Measurements from ENCODE around the gene CYP4F8. TPM values are rescaled to one million over a fixed set of nuclear protein-coding genes. Genes with fewer than 3 reads are reported as not detected.

Gene CYP4F8
- total RNA-seq, 1 experiment from 2014 or later, result not detected

DNA sequence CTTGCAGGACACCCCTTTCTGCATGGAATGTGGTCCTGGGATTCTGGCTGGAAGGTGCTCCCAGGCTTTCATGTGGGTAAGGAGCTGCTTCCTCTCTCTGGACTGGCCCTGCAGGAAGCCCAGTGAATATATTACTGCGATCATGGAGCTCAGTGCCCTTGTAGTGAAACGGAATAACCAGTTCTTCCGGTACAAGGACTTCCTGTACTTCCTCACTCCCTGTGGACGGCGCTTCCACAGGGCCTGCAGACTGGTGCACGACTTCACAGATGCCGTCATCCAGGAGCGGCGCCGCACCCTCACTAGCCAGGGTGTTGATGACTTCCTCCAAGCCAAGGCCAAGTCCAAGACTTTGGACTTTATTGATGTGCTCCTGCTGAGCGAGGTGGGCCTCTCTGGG, 8.0 kb downstream of the CYP4F8 start:
- no peak overlapping the region for H3K4me2 ChIP-seq (ENCODE audit: insufficient read depth, insufficient read length, low read length)
- H4K5ac ChIP-seq (ENCODE audit: insufficient read length, low read depth, low read length), result no peak overlapping the region
- H2BK5ac ChIP-seq (ENCODE audit: insufficient read length, low read length), result no peak overlapping the region
- H3K9me3 ChIP-seq (ENCODE audit: control insufficient read depth, low read depth, low read length), result peaks cover 72% of the 10 kb centered on the region
- TF ChIP-seq, protein P1, sequence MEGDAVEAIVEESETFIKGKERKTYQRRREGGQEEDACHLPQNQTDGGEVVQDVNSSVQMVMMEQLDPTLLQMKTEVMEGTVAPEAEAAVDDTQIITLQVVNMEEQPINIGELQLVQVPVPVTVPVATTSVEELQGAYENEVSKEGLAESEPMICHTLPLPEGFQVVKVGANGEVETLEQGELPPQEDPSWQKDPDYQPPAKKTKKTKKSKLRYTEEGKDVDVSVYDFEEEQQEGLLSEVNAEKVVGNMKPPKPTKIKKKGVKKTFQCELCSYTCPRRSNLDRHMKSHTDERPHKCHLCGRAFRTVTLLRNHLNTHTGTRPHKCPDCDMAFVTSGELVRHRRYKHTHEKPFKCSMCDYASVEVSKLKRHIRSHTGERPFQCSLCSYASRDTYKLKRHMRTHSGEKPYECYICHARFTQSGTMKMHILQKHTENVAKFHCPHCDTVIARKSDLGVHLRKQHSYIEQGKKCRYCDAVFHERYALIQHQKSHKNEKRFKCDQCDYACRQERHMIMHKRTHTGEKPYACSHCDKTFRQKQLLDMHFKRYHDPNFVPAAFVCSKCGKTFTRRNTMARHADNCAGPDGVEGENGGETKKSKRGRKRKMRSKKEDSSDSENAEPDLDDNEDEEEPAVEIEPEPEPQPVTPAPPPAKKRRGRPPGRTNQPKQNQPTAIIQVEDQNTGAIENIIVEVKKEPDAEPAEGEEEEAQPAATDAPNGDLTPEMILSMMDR (conservative IDR thresholded peaks at IDR 0.05), result no peak
- H2BK120ac ChIP-seq (ENCODE audit: low read depth, low read length, poor library complexity, severe bottlenecking), result no peak overlapping the region
- H2BK12ac ChIP-seq (ENCODE audit: insufficient read length, low read depth, low read length), result no peak overlapping the region
- no CpG with 5 or more reads among the region's 11 CpGs for WGBS (ENCODE audit: extremely low coverage, insufficient read length, low lambda C conversion rate)
- no peaks in the 10 kb centered on the region for H4K20me1 ChIP-seq (ENCODE audit: control insufficient read depth, insufficient read depth, insufficient read length)
- no peak overlapping the region for H2AK5ac ChIP-seq (ENCODE audit: insufficient read length, low read length)
- H3K4me1 ChIP-seq (ENCODE audit: insufficient read depth, low read length), result no peaks in the 10 kb centered on the region
- Mint-ChIP-seq H3K9me3 (peaks cover 76 to 88% of the 10 kb centered on the region in 2 experiments), H3K4me1 (no peaks in the 10 kb centered on the region), H3K27ac (no peak overlapping the region), H3K36me3 (ENCODE audit: insufficient read depth in 1 of 3, low read depth in 3 of 3) (peaks cover 8 to 25% (median 10%) of the 10 kb centered on the region in 3 experiments; a peak in 6 of 7 replicates), H3K27me3 (ENCODE audit: low read depth) (no peaks in the 10 kb centered on the region; the same call in none of the 2 replicates), H3K4me3 (no peak overlapping the region)
- no peak overlapping the region for H3K14ac ChIP-seq (ENCODE audit: insufficient read depth, low read length)
- H3K18ac ChIP-seq (ENCODE audit: insufficient read length, low read depth, low read length), result no peak overlapping the region
- no peak overlapping the region for H3K23ac ChIP-seq (ENCODE audit: insufficient read length, low read depth, low read length)
- no peak overlapping the region for H4K8ac ChIP-seq (replicated peaks; ENCODE audit: insufficient read length, low read depth, low read length)
- DNase-seq, result no peak
- H3K56ac ChIP-seq (ENCODE audit: insufficient read length, low read depth, low read length), result no peak overlapping the region
- no peak overlapping the region for H3K27ac ChIP-seq (ENCODE audit: insufficient read length, low read depth, low read length)
- no peak overlapping the region for H3K9ac ChIP-seq (ENCODE audit: extremely low read depth, insufficient read length, low read length)
- no peak overlapping the region for H3T11ph ChIP-seq (ENCODE audit: low read length)
- no peak overlapping the region for H3K4ac ChIP-seq (ENCODE audit: low read depth, low read length)
- no peak overlapping the region for H2BK15ac ChIP-seq (ENCODE audit: low read depth, low read length)
- H4K91ac ChIP-seq (ENCODE audit: insufficient read length, low read depth, low read length), result no peak overlapping the region
- no peaks in the 10 kb centered on the region for H3K79me1 ChIP-seq (ENCODE audit: insufficient read depth, low read depth, low read length, poor library complexity, severe bottlenecking)
- H3K79me2 ChIP-seq (ENCODE audit: insufficient read depth, low read length), result no peaks in the 10 kb centered on the region
- H2BK20ac ChIP-seq (ENCODE audit: low read depth, low read length, poor library complexity, severe bottlenecking), result no peak overlapping the region
- no peak overlapping the region for H2AFZ ChIP-seq (ENCODE audit: low read length)
- H3K27me3 ChIP-seq (ENCODE audit: insufficient read depth, low read length), result no peaks in the 10 kb centered on the region
- no peaks in the 10 kb centered on the region for H3K23me2 ChIP-seq (ENCODE audit: insufficient read length, low read depth, low read length, poor library complexity, severe bottlenecking)

All from H9 (cell line).